Activated CD8-positive, alpha-beta T cell treated with anti-CD3 and anti-CD28 coated beads for 36 hours (primary cell): ENCODE data around the gene ALKBH5. TPM values are rescaled to one million over a fixed set of nuclear protein-coding genes. Genes with fewer than 3 reads are reported as not detected.

Experiments
- ATAC-seq: fragments of 200-7000 bp; cut with Tn5 transposase; one replicate; pipeline ENCODE4 v1.10.0; 2021; ENCODE audit warnings: mild to moderate bottlenecking, moderate library complexity
- CTCF ChIA-PET: fragments of 350-600 bp; sonication (Branson Sonifier 250); formaldehyde crosslinking; loops from one replicate; lab custom pipeline; 2021; ENCODE audit warnings: antibody characterized with exemption; lab: Charles Lee
- POLR2A ChIA-PET: fragments of 350-600 bp; sonication (Branson Sonifier 250); formaldehyde crosslinking; loops from one replicate; lab custom pipeline; 2021; ENCODE audit warnings: antibody characterized with exemption; lab: Charles Lee
- DNase-seq: peaks from one replicate; pipeline ENCODE4 v3.0.0-alpha.2; 2020
- H3K27ac Mint-ChIP-seq: one replicate; pipeline ENCODE4 v1.8.0; 2021; ENCODE audit warnings: mild to moderate bottlenecking, mixed read lengths
- H3K27me3 Mint-ChIP-seq: one replicate; pipeline ENCODE4 v1.8.0; 2021; ENCODE audit warnings: mixed read lengths
- H3K36me3 Mint-ChIP-seq: one replicate; pipeline ENCODE4 v1.8.0; 2021; ENCODE audit warnings: low read depth, mixed read lengths
- H3K4me1 Mint-ChIP-seq: one replicate; pipeline ENCODE4 v1.8.0; 2021; ENCODE audit warnings: low read depth, mixed read lengths
- H3K4me3 Mint-ChIP-seq: one replicate; pipeline ENCODE4 v1.8.0; 2021; ENCODE audit warnings: mild to moderate bottlenecking, moderate library complexity, mixed read lengths
- H3K9me3 Mint-ChIP-seq: one replicate; pipeline ENCODE4 v1.8.0; 2021; ENCODE audit warnings: mixed read lengths
- intact Hi-C: fragments of 100-400 bp; cut with micrococcal nuclease; formaldehyde crosslinking; loops from one replicate; pipeline ENCODE4 v1.10.0; 2022
- total RNA-seq, 2 experiments: library from RNA; stranded (reverse); gene quantifications; one replicate each; pipeline ENCODE4 v1.2.3, GENCODE V29; 2021
- TF ChIP-seq, protein P1 (sequence below): fragments of 200-600 bp; IDR thresholded peaks from one replicate; pipeline ENCODE4 v1.8.0; 2022; ENCODE audit warnings: antibody characterized with exemption, mild to moderate bottlenecking

The ALKBH5 gene
- total RNA-seq, 2 experiments from 2014 or later, result 213 to 217 TPM

GRCh38 chr17:18159551-18160120 is 24.0 kb upstream of the ALKBH5 start:
- DNase-seq (no peak), ATAC-seq (no peak)
- H3K36me3 Mint-ChIP-seq, result no peaks in the 10 kb centered on the region
- intact Hi-C loops, result no loop called here
- H3K4me3 Mint-ChIP-seq, result no peak overlapping the region
- no peaks in the 10 kb centered on the region for H3K27me3 Mint-ChIP-seq
- CTCF ChIA-PET, result interaction anchor here (1.4 to 1.7 kb wide), 2 partner anchors 17 to 18 kb away, joined by 4 read pairs; no protein-coding TSS in a partner anchor
- no peaks in the 10 kb centered on the region for H3K9me3 Mint-ChIP-seq
- no peak overlapping the region for H3K27ac Mint-ChIP-seq
- H3K4me1 Mint-ChIP-seq, result peaks cover 16% of the 10 kb centered on the region
- TF ChIP-seq, protein P1, sequence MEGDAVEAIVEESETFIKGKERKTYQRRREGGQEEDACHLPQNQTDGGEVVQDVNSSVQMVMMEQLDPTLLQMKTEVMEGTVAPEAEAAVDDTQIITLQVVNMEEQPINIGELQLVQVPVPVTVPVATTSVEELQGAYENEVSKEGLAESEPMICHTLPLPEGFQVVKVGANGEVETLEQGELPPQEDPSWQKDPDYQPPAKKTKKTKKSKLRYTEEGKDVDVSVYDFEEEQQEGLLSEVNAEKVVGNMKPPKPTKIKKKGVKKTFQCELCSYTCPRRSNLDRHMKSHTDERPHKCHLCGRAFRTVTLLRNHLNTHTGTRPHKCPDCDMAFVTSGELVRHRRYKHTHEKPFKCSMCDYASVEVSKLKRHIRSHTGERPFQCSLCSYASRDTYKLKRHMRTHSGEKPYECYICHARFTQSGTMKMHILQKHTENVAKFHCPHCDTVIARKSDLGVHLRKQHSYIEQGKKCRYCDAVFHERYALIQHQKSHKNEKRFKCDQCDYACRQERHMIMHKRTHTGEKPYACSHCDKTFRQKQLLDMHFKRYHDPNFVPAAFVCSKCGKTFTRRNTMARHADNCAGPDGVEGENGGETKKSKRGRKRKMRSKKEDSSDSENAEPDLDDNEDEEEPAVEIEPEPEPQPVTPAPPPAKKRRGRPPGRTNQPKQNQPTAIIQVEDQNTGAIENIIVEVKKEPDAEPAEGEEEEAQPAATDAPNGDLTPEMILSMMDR, result no peak
- POLR2A ChIA-PET, result no interaction called here

- CTCF ChIA-PET, result interaction anchor here (1.4 to 1.7 kb wide), 2 partner anchors 17 to 19 kb away, joined by 4 read pairs; no protein-coding TSS in a partner anchor
Measured at GRCh38 chr17:18160128-18160856, 23.3 kb upstream of the ALKBH5 start.

DNA sequence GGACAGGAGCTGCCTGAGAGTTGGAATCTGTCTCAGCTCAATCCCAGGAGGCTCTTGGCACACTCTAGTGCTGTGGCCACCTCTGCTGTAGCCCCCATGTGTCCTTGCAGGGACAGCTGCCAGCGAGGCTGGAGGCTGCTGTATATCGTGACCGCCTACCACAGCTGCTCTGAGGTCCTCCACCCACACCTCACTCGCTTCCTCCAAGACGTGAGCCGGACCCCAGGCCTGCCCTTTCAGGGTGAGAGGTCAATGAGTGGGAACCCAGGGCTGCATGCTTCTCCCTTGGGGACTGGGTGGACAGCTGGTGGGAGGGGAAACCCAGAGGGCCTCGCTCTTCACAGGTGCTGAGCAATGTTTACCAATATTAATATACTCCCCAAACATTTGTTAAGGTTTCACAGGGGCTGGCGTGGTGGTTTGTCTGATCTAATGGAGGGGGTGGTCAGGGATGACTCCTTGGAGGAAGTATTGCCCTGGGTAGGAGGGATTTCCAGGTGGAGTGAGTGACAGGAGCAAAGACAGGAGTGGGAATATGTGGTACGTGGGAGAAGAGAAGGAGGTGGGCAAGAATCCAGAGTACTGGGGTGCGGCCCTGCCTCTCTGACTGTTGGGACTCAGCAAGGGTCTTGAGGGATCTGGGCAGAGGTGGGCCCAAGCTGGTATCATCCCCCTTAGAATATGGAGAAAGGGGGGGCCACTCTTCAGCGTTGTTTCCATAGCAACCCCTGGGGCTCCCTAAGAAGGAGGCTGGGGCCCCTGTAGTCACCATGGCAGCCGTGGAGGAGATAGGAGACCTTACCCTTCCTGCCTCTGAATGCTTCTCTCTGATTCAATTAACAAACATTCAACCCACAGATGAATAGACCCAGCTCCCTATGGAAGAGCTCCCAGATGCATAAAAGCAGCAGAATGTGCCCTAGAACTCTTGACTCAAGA is 22.2 kb upstream of the ALKBH5 start:
- CTCF ChIA-PET, result interaction anchor here (0.9 to 1.7 kb wide), 3 partner anchors 9 to 22 kb away, joined by 3 to 4 read pairs (median 3); partner anchors contain the start of gene ALKBH5
- Mint-ChIP-seq H3K27ac (peak overlapping the region; percentile 16), H3K4me1 (peaks cover 12% of the 10 kb centered on the region), H3K9me3 (no peaks in the 10 kb centered on the region), H3K27me3 (no peaks in the 10 kb centered on the region), H3K36me3 (no peaks in the 10 kb centered on the region), H3K4me3 (no peak overlapping the region)
- POLR2A ChIA-PET, result no interaction called here
- DNase-seq (no peak), ATAC-seq (no peak)
- TF ChIP-seq, protein P1, result no peak
- intact Hi-C loops, result no loop called here

More at GRCh38 chr17:18160128-18160856, 23.3 kb upstream of the ALKBH5 start:
- H3K4me3 Mint-ChIP-seq, result no peak overlapping the region
- H3K36me3 Mint-ChIP-seq, result no peaks in the 10 kb centered on the region
- H3K4me1 Mint-ChIP-seq, result peaks cover 16% of the 10 kb centered on the region
- intact Hi-C loops, result no loop called here
- no peak for DNase-seq
- H3K9me3 Mint-ChIP-seq, result no peaks in the 10 kb centered on the region
- TF ChIP-seq, protein P1, result no peak
- no peak for ATAC-seq
- POLR2A ChIA-PET, result no interaction called here
- H3K27me3 Mint-ChIP-seq, result no peaks in the 10 kb centered on the region
- H3K27ac Mint-ChIP-seq, result no peak overlapping the region

- POLR2A ChIA-PET, result interaction anchor here (0.6 kb wide), 1 partner anchor 18 kb away, joined by 3 read pairs; no protein-coding TSS in a partner anchor
Measured at GRCh38 chr17:18163547-18163946, 20.1 kb upstream of the ALKBH5 start.

More at GRCh38 chr17:18163547-18163946, 20.1 kb upstream of the ALKBH5 start:
- TF ChIP-seq, protein P1, result no peak
- no peak overlapping the region for H3K4me3 Mint-ChIP-seq
- H3K27ac Mint-ChIP-seq, result no peak overlapping the region
- intact Hi-C loops, result no loop called here
- H3K9me3 Mint-ChIP-seq, result no peaks in the 10 kb centered on the region
- DNase-seq (no peak), ATAC-seq (no peak)
- CTCF ChIA-PET, result no interaction called here
- peaks cover 4% of the 10 kb centered on the region for H3K4me1 Mint-ChIP-seq
- no peaks in the 10 kb centered on the region for H3K36me3 Mint-ChIP-seq
- no peaks in the 10 kb centered on the region for H3K27me3 Mint-ChIP-seq
